ENCODE data around the gene NTM. TPM values are rescaled to one million over a fixed set of nuclear protein-coding genes. Genes with fewer than 3 reads are reported as not detected.
"Not testable (repeated sequence)": the region's sequence is repeated elsewhere in the genome, so short reads cannot be mapped to it uniquely, and the experiment has no call there.

The NTM gene
- total RNA-seq, 4 donors from 2014 or later: 0.21 to 3.2 (median 0.84) TPM

GRCh38 chr11:131495423-131495822 lies 125.0 kb downstream of the NTM start:
- no peaks in the 10 kb centered on the region for H3K27me3 ChIP-seq
- H3K4me3 ChIP-seq: no peak overlapping the region
- no peaks in the 10 kb centered on the region for H3K36me3 ChIP-seq
- peak overlapping the region in 1 of 4 donors; percentile 25 for H3K27ac ChIP-seq
- 20 to 28% methylated on average over 1 to 5 of the region's 6 CpGs for WGBS, 2 donors
- TF ChIP-seq CTCF (IDR thresholded peaks at IDR 0.05): no peak
- no peak for TF ChIP-seq POLR2A (IDR thresholded peaks at IDR 0.05)
- intact Hi-C loops (cut with DNase I): no loop called here
- no peaks in the 10 kb centered on the region for H3K9me3 ChIP-seq
- DNase-seq: no peak
- H3K4me1 ChIP-seq: peaks cover 0 to 27% (median 0%) of the 10 kb centered on the region in 3 donors

- H3K27me3 ChIP-seq; H3K4me3 ChIP-seq; H3K9me3 ChIP-seq; intact Hi-C loops (cut with DNase I); H3K36me3 ChIP-seq; DNase-seq: not testable (repeated sequence)
- peaks cover 0 to 27% (median 0%) of the 10 kb centered on the region in 3 donors for H3K4me1 ChIP-seq
- WGBS, 2 donors: 64 to 79% methylated on average over 5 of the region's 5 CpGs
- peak overlapping the region; percentile 42 to 83 (median 58) for H3K27ac ChIP-seq
Measured at GRCh38 chr11:131497686-131498085, 127.3 kb downstream of the NTM start.

GRCh38 chr11:131498631-131499160 lies 128.3 kb downstream of the NTM start:
- H3K9me3 ChIP-seq: no peaks in the 10 kb centered on the region
- no peak for DNase-seq
- 68 to 84% methylated on average over 7 of the region's 7 CpGs for WGBS, 2 donors

GRCh38 chr11:131499199-131499598 lies 128.8 kb downstream of the NTM start:
- H3K36me3 ChIP-seq: no peaks in the 10 kb centered on the region
- DNase-seq: no peak
- no peaks in the 10 kb centered on the region for H3K9me3 ChIP-seq
- H3K27me3 ChIP-seq: no peaks in the 10 kb centered on the region
- 75 to 77% methylated on average over 8 of the region's 8 CpGs for WGBS, 2 donors
- TF ChIP-seq CTCF (IDR thresholded peaks at IDR 0.05) (no peak), POLR2A (IDR thresholded peaks at IDR 0.05) (no peak)
- H3K4me1 ChIP-seq: peaks cover 0 to 27% (median 0%) of the 10 kb centered on the region in 3 donors
- H3K27ac ChIP-seq: no peak overlapping the region
- intact Hi-C loops (cut with DNase I): no loop called here
- no peak overlapping the region for H3K4me3 ChIP-seq

More at GRCh38 chr11:131498631-131499160, 128.3 kb downstream of the NTM start:
- peaks cover 0 to 27% (median 0%) of the 10 kb centered on the region in 3 donors for H3K4me1 ChIP-seq
- no peaks in the 10 kb centered on the region for H3K36me3 ChIP-seq
- no peak overlapping the region for H3K27ac ChIP-seq
- TF ChIP-seq POLR2A (IDR thresholded peaks at IDR 0.05) (no peak), CTCF (IDR thresholded peaks at IDR 0.05) (no peak)
- no peak overlapping the region for H3K4me3 ChIP-seq
- H3K27me3 ChIP-seq: no peaks in the 10 kb centered on the region
- intact Hi-C loops (cut with DNase I): no loop called here

GRCh38 chr11:131503017-131503416 lies 132.6 kb downstream of the NTM start:
- no peak for DNase-seq
- TF ChIP-seq CTCF (IDR thresholded peaks at IDR 0.05): no peak
- TF ChIP-seq POLR2A (IDR thresholded peaks at IDR 0.05): no peak
- Histone ChIP-seq H3K27ac (no peak overlapping the region), H3K4me1 (peaks cover 0 to 6% (median 3%) of the 10 kb centered on the region in 3 donors), H3K9me3 (no peaks in the 10 kb centered on the region), H3K36me3 (no peaks in the 10 kb centered on the region), H3K4me3 (no peak overlapping the region), H3K27me3 (peaks cover 0 to 18% (median 0%) of the 10 kb centered on the region in 4 donors)
- intact Hi-C loops (cut with DNase I): no loop called here
- 29 to 33% methylated on average over 1 of the region's 1 CpG for WGBS, 2 donors

Measured in esophagus squamous epithelium (tissue), 5 donors.